PC-9 (cell line): ENCODE data around the gene KIF14. TPM values are rescaled to one million over a fixed set of nuclear protein-coding genes. Genes with fewer than 3 reads are reported as not detected.

ENCODE experiments used
- BruUV-seq: library from RNA; stranded (reverse); fragments of 400-500 nt; replicated peaks from 2 replicates; lab custom pipeline; 2021; lab: Mats Ljungman, UMichigan
- CTCF ChIA-PET: fragments of 300-600 bp; sonication (Branson Sonifier 250); formaldehyde crosslinking; loops from one replicate; lab custom pipeline; 2022; ENCODE audit warnings: antibody characterized with exemption; lab: Charles Lee
- POLR2A ChIA-PET: fragments of 300-600 bp; sonication (Branson Sonifier 250); formaldehyde crosslinking; loops from one replicate; lab custom pipeline; 2022; ENCODE audit warnings: antibody characterized with exemption; ENCODE audit not compliant: unreplicated experiment; lab: Charles Lee
- DNase-seq, 2 experiments: peaks; one replicate each; pipeline versions ENCODE4 v3.0.0 to v3.0.0-alpha.2; 2015 to 2022; ENCODE audit warnings: mixed read lengths in 1 of 2
- H2AFZ ChIP-seq: fragments of 200-600 bp; sonication (generic); 2 replicates; pipeline ENCODE4 v1.8.1; 2017; ENCODE audit warnings: antibody characterized with exemption
- H3F3A ChIP-seq: fragments of 200-600 bp; sonication (generic); 2 replicates; pipeline ENCODE4 v1.8.1; 2017; ENCODE audit warnings: antibody characterized with exemption, mild to moderate bottlenecking, low read depth; ENCODE audit not compliant: insufficient read depth
- H3K27ac ChIP-seq: fragments of 200-600 bp; sonication (generic); 2 replicates; pipeline ENCODE4 v1.6.1; 2016; ENCODE audit warnings: mixed run types
- H3K27me3 ChIP-seq: fragments of 200-600 bp; sonication (generic); 2 replicates; pipeline ENCODE4 v1.6.1; 2016; ENCODE audit warnings: low read depth, mixed run types; ENCODE audit not compliant: insufficient read depth
- H3K36me3 ChIP-seq: fragments of 200-600 bp; sonication (generic); 2 replicates; pipeline ENCODE4 v1.6.1; 2016; ENCODE audit warnings: low read depth, mixed run types
- H3K4me1 ChIP-seq: fragments of 200-600 bp; sonication (generic); replicated peaks from 2 replicates; pipeline ENCODE4 v1.6.1; 2016; ENCODE audit warnings: mixed run types; ENCODE audit not compliant: insufficient read depth
- H3K4me2 ChIP-seq: fragments of 200-600 bp; sonication (generic); 2 replicates; pipeline ENCODE4 v1.6.1; 2017; ENCODE audit warnings: mixed run types
- H3K4me3 ChIP-seq: fragments of 200-600 bp; sonication (generic); 2 replicates; pipeline ENCODE4 v1.6.1; 2016; ENCODE audit warnings: mixed run types
- H3K79me2 ChIP-seq: fragments of 200-600 bp; sonication (generic); 2 replicates; pipeline ENCODE4 v1.6.1; 2017; ENCODE audit warnings: low read depth, mixed run types
- H3K9me2 ChIP-seq: fragments of 200-600 bp; sonication (generic); 2 replicates; pipeline ENCODE4 v1.8.1; 2017; ENCODE audit warnings: mild to moderate bottlenecking; ENCODE audit not compliant: insufficient read depth
- H3K9me3 ChIP-seq: fragments of 200-600 bp; sonication (generic); 2 replicates; pipeline ENCODE4 v1.8.1; 2016; ENCODE audit warnings: low read depth; ENCODE audit not compliant: insufficient read depth
- H4K20me1 ChIP-seq: fragments of 200-600 bp; sonication (generic); 2 replicates; pipeline ENCODE4 v1.8.1; 2017; ENCODE audit not compliant: insufficient read depth
- CTCF ChIP-seq: fragments of 200-600 bp; sonication (generic); conservative IDR thresholded peaks from 2 replicates; pipeline ENCODE4 v1.6.1; 2017; ENCODE audit warnings: mixed run types, antibody characterized with exemption, mild to moderate bottlenecking, moderate library complexity
- EZH2 ChIP-seq: fragments of 200-600 bp; sonication (generic); IDR thresholded peaks from 2 replicates; pipeline ENCODE4 v1.8.0; 2017; ENCODE audit warnings: antibody characterized with exemption, low read depth
- intact Hi-C: fragments of 100-400 bp; cut with micrococcal nuclease; formaldehyde crosslinking; loops from one replicate; pipeline ENCODE4 v1.10.0; 2022; ENCODE audit not compliant: unreplicated experiment
- total RNA-seq: library from RNA; stranded (reverse); gene quantifications from 2 replicates; pipeline ENCODE4 v1.2.3, GENCODE V29; 2021

The KIF14 gene
- total RNA-seq, 1 experiment from 2014 or later: 30.0 TPM

- Histone ChIP-seq H3K9me3 (no peaks in the 10 kb centered on the region), H4K20me1 (no peaks in the 10 kb centered on the region), H3K36me3 (no peaks in the 10 kb centered on the region), H2AFZ (no peak overlapping the region), H3F3A (no peaks in the 10 kb centered on the region), H3K79me2 (peaks cover 7% of the 10 kb centered on the region), H3K4me2 (no peak overlapping the region), H3K27me3 (no peaks in the 10 kb centered on the region), H3K27ac (no peak overlapping the region), H3K4me1 (peaks cover 10% of the 10 kb centered on the region; the same call in 1 of the 2 replicates), H3K9me2 (no peaks in the 10 kb centered on the region), H3K4me3 (no peak overlapping the region)
- POLR2A ChIA-PET: interaction anchor here (0.6 kb wide), 2 partner anchors 31 to 34 kb away, joined by 3 to 9 read pairs; no protein-coding TSS in a partner anchor
- CTCF ChIA-PET: interaction anchor here (0.7 kb wide), 3 partner anchors 51 to 188 kb away, joined by 4 to 17 read pairs (median 6); no protein-coding TSS in a partner anchor
- BruUV-seq: no TSS peak
- TF ChIP-seq CTCF (no peak), EZH2 (no peak)
- DNase-seq: no peak
- intact Hi-C loops: no loop called here
Observed at GRCh38 chr1:200624679-200625335, 4.3 kb upstream of the KIF14 start.

- Histone ChIP-seq H3F3A (no peaks in the 10 kb centered on the region), H3K9me2 (no peaks in the 10 kb centered on the region), H4K20me1 (no peaks in the 10 kb centered on the region), H3K4me2 (peak overlapping the region; percentile 81), H3K36me3 (peaks cover 18% of the 10 kb centered on the region), H3K79me2 (peaks cover 24% of the 10 kb centered on the region), H3K27me3 (no peaks in the 10 kb centered on the region), H3K4me3 (peak overlapping the region; percentile 69), H3K4me1 (peaks cover 17% of the 10 kb centered on the region), H3K27ac (peak overlapping the region; percentile 53), H2AFZ (peak overlapping the region; percentile 97), H3K9me3 (no peaks in the 10 kb centered on the region)
- ChIA-PET CTCF (no interaction called here), POLR2A (no interaction called here)
- intact Hi-C loops: loop anchor here (1.0 to 2.0 kb wide), 5 partner anchors 49 to 494 kb away; partner anchors contain the start of genes CAMSAP2, DDX59 and INAVA
- no TSS peak for BruUV-seq
- TF ChIP-seq CTCF (no peak), EZH2 (no peak)
- DNase-seq: no peak
Observed at GRCh38 chr1:200619894-200620272, 668 bp downstream of the KIF14 start.

GRCh38 chr1:200610846-200611245, 9.7 kb downstream of the KIF14 start:
- Histone ChIP-seq H3K4me1 (no peaks in the 10 kb centered on the region), H3F3A (no peaks in the 10 kb centered on the region), H2AFZ (no peak overlapping the region), H4K20me1 (no peaks in the 10 kb centered on the region), H3K36me3 (0 out of 2 replicates have a peak, but pooled peaks cover 9% of the 10 kb centered on the region), H3K9me3 (no peaks in the 10 kb centered on the region), H3K4me3 (no peak overlapping the region), H3K27ac (no peak overlapping the region), H3K27me3 (no peaks in the 10 kb centered on the region), H3K4me2 (no peak overlapping the region), H3K79me2 (no peaks in the 10 kb centered on the region), H3K9me2 (no peaks in the 10 kb centered on the region)
- intact Hi-C loops: loop anchor here (5.0 kb wide), 1 partner anchor 54 kb away; no protein-coding TSS in a partner anchor
- TF ChIP-seq EZH2: no peak
- no peak for TF ChIP-seq CTCF
- DNase-seq: no peak
- BruUV-seq: no TSS peak
- ChIA-PET POLR2A (interaction anchor here (0.5 kb wide), 1 partner anchor 137 kb away, joined by 7 read pairs; no protein-coding TSS in a partner anchor), CTCF (no interaction called here)
